GM19238 (cell line): ENCODE results near the gene LCNL1.
A peak's percentile ranks its signal among the peaks of the same experiment; 100 is the strongest.

Experiments used
- DNase-seq: peaks from one replicate; pipeline ENCODE4 v3.0.0; 2011; ENCODE audit warnings: low spot score; ENCODE audit not compliant: insufficient read length

The LCNL1 gene

DNA sequence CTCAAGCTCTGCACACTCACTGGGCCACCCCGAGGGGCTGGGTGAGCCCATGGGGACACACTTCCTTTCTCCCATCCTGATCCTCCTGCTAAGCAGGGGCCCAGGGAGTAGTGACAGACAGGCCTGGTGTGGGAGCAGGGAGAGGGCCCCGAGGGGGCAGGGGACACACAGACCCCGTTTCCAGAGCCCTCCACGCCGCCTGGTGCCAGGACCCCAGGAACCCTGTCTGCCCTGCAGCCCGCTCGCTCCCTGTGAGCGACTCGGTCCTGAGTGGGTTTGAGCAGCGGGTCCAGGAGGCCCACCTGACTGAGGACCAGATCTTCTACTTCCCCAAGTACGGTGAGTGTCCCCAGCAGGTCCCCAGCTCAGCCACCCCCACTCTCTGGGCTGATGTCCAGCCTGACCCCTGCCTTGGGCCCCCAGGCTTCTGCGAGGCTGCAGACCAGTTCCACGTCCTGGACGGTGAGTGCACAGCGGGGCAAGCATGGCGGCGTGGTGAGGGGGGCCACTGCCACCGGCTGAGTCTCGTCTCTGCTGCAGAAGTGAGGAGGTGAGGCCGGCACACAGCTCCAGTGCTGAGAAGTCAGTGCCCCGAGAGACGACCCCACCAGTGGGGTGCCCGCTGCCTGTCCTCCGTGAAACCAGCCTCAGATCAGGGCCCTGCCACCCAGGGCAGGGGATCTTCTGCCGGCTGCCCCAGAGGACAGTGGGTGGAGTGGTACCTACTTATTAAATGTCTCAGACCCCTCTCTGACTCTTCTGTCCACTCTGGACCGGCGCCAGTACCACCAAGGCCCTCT lies 36.4 kb upstream of the LCNL1 start:
- no peak for DNase-seq

DNA sequence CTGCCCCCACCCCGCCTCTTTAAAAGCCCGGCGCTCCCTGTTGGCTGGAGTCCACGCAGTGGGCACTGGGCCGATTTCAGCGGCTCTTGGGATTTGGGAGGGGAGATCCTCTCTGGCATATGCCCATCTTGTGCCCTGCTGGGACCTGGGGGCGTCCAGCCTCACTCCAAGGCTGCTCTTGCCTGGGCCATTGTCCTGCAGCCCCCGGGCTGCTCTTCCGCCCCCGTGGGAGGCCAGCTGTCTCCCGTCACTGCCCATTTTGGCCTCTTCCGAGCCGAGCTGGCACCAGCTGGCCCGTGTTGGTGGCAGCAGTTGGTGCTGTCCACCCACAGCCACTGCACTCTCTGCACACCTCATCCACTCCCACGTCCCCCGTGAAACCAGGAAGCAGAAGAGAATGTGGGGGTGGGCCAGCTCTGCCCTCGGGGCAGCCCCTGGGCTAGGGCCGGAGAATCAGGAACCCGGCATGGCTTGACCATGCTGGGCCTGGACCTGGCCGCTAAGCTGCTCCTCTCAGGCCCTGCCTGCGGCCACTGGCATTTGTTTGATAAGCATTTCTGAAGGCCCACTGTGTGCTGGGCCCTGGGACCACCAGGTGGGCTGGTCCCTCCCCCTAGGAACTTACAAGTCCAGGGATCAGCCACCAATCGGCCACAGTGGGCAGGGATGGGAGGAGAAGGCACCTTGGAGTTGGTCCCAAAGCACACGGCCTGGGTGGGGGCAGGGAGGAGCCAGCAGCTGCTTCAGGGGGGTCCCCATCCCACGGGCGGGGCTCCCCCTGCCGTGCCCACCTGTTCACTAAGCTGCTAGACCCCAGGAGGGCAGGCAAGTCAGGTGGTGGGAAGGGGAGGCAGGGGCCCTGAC lies 35.5 kb upstream of the LCNL1 start:
- no peak for DNase-seq

DNA sequence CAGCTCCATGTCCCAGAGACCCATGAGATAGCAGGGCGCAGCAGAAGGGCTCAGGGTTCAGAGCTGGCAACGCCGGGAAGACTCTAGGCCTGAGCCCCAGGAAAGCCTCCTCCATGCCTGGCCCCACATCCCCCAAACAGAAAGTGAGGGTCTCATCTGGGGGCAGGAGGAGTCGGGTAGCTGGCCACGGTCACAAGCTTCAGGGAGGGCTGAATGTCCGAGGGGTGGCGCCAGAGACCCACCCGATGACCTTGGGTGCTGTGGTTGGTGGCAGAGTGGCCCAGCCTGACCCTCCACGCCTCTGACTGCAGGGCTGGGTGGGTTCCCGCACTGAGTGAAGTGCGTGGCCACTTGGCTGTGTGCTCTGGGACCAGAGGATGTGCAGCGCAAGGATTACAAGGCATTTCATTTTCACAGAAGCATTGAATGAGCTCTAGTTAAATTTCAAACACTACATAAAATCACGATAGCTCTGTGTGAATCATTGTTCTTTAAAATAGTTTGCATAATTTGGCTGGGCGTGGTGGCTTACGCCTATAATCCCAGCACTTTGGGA lies 34.8 kb upstream of the LCNL1 start:
- no peak for DNase-seq

DNA sequence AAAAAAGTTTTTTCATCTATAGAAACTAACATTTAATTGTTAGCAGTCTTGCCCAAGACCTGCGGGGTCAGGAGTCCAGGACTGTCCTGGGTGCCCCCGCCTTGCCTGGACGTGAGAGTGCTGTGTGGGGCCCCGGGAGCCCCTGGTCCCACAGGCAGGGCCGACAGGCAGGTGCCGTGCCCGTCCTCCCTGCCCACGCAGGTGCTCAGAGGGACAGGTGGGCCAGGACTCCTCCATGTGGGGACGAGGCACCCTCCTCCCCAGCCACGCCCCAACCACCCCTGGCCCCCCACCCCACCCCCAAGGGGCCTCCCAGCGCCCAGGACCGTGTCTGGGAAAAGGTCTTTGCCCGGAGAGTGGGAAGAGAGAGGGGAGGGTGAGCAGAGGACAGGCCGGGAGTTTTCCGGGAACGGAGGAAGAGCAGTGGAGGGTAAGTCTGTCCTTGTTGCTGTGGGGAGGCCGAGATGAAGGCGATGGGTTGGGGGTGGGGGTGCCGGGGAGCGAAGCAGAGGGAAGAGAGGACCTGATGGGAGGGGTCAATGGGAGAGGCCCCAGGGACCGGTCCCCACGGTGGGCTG lies 33.5 kb upstream of the LCNL1 start:
- no peak for DNase-seq

DNA sequence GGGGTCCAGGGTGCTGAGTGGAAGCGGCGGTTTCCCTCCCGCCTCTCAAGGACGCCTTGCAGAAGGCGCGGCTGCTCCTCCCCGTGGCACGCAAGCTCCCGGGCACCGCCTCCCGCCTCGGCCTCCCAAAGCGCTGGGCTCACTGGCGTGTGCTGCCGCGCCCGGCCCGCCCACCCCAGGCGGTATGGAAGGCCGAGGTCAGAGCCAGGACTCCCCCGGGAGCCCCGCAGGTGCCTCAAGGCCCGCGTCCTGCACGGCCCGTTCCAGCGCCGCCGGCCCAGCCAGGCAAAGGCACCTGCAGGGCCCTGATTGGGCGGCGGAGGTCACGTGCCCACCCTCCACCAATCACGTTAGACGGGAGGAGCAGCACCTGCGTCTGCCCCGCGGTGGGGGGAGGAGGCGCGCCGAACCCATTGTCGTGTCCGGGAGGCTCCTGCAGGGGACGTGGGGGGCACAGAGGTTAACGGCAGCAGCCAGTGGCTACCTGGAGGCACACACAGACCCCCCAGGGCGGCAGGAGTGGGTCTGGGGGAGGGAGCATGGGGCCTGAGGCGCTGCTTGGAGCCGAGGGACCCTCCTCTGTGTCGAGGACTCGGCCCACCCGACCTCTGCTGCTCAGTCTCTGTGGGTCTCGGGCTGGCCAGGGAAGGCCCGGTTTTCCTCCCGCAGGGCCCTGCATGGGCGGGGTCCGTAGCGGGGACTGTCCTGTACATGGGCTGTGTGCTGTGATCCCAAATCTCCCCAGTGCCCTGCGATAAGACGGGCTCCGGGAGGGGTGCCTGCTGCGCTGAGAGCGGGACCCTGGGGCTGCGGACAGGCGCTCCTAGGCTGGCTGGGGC lies 32.8 kb upstream of the LCNL1 start:
- peak; percentile 100 for DNase-seq

DNA sequence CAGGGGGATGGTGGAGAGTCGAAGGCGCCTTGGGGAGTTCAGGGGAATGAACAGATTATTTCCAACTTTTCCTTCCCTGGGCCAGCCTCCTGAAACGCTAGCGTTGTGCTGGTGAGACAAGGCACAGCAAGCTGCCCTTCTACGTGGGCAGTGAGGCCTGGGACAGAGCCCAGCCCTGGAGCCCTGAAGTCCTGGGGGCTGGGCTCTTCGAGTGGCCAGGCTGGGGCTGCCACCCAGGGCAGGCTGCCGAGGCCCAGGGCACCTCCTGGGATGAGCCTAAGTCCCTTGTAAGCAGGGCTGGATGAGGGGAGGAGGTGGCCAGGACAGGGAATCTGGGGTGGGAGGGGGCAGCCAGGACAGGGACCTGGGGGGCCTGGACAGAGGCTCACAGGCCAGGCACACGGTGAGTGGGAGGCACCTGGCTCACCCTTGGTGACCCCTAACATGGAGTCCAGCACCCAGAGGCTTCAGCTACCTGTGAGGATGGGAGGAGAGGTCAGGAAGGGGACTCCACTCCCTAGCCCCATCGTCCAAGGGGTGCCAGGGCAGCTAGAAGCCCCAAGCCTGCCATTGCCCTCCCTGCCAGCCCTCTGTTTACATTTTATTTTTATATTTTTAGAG lies 32.0 kb upstream of the LCNL1 start:
- DNase-seq = no peak

DNA sequence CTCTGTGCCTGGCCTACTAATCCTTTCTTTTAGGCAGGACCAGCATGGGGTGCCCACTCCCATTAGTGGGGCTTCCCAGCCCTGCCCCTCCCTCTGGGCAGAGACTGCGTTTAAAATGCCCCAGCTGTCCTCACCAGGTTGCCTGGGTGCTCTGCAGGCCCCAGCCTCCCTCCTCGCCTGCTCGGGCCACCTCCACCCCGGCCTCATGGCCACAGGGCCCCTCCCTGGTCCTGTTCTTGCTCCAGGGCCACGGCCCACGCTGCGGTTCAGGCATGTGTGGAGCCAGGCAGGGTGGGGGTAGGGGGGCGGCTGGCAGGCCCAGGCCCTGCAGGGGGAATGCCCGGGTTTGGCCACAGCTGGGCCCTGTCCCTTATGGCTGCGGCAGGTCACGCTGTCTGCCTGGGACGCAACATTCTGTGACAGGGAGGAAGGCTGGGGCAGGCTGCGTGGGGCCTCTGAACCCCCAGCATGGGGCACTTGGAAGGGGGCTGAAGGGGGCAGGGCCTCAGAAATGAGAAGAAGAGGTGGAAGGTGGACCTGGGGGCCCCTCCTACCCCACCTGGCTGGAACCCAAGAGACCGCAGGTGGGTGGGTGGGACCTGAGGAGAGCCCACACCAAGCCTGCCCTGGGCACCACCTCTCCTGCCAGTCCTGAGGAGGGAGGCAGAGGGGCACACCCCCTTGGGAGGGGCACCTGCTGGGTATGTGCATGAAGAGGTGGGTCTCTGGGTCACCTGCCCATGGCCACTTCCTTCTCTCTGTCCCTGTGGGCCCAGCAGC lies 31.1 kb upstream of the LCNL1 start, which contains the start of gene LCN12:
Gene LCN12 (plus strand): TSS at position 733 of the 780 bp plus-strand sequence. CDS start 55 bp downstream, outside the sequence.
- no peak for DNase-seq

DNA sequence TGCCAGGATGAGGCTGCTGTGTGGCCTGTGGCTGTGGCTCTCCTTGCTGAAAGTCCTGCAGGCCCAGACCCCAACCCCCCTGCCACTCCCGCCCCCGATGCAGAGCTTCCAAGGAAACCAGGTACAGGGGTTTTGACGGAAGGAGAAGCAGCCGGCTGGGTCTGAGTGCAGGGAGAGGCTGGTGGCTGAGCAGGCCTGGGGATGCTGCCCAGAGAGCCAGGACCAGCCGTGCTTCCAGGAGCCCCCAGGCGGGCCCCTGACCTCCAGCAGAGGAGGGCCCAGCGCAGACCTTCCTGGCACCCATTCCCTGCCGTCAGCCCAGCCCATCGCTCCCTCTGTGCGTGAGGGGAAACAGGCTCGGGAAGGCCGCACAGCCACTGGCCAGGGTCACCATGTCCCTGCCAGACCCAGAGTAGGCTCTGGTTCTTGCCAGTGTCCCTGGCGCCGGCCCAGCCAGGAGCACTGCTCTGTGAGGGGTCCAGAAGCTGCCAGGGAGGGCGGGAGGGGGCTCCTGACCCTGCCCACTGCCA lies 30.4 kb upstream of the LCNL1 start:
- no peak for DNase-seq

DNA sequence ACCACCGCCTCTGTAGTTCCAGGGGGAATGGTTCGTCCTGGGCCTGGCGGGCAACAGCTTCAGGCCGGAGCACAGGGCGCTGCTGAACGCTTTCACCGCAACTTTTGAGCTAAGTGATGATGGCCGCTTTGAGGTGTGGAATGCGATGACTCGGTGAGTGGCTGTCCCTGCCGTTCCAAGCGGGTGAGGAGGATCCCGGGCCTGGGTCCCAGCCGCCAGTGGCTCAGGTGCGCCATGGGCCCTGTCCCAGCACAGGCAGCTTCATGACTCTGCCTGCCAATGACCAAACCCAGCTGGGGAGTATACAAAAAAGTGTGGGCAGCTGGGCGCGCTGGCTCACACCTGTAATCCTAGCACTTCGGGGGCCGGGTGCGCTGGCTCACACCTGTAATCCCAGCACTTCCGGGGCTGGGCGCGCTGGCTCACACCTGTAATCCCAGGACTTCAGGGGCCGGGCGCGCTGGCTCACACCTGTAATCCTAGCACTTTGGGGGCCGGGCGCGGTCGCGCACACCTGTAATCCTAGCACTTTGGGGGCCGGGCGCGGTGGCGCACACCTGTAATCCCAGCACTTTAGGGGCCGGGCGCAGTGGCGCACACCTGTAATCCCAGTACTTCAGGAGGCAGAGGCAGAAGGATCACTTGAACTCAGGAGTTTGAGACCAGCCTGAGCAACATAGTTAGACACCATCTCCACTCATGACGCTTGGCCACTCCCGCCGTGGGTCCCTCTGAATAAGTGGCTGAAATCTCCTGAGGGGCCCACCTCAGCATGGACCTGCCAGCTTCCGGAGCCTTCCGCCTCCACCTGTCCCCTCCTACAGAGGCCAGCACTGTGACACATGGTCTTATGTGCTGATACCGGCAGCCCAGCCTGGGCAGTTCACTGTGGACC lies 29.7 kb upstream of the LCNL1 start:
- no peak for DNase-seq

DNA sequence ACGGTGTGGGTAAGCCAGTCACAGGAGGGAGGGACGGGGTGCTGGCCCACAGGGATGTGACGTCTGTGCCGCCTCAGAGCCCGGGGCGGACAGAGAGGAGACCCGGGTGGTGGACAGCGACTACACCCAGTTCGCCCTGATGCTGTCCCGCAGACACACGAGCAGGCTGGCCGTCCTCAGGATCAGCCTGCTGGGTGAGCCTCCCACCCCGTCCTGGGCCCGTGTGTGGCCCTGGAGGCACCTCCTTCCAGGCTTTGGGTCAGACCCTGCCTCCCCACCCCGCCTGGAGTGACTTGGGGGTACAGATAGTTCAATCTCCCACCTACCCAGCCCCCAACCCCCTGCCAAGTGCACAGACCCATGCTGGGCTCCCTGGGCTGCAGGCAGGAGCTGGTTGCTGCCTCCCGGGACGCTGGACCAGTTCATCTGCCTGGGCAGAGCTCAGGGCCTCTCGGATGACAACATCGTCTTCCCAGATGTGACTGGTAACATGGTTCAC lies 29.0 kb upstream of the LCNL1 start:
- DNase-seq = no peak

DNA sequence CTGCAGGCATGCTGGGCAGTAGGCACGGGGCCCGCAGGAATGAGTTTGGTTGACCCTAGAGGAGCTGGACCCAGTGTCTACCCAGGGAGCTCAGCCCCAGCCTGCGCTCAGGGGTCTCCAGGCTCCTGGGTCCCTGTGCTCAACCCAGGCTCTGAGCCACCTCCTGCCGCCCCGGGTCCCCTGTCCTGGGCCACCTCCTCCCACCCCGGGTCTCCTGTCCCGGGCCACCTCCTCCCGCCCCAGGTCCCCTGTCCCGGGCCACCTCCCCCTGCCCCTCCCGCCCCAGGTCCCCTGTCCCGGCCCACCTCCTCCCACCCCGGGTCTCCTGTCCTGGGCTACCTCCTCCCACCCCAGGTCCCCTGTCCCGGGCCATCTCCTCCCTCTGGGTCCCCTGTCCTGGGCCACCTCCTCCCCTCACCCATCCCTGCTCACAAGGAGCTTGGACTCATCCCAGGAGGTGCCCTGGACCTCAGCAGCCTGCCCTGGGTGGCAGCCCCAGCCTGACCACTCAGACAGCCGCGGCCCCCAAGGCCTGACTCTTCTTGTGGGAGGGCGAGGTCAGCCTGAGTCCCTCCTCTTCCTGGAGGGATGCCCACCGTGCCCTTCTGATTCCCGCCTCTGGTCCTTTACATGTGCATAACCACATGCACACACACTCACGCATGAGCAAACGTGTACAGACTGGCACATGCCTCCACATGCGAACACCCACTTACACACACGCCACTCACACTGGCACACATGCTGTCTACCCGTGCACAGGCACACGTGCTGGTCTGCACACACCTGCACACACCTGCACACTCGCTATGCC lies 28.3 kb upstream of the LCNL1 start:
- DNase-seq = no peak

DNA sequence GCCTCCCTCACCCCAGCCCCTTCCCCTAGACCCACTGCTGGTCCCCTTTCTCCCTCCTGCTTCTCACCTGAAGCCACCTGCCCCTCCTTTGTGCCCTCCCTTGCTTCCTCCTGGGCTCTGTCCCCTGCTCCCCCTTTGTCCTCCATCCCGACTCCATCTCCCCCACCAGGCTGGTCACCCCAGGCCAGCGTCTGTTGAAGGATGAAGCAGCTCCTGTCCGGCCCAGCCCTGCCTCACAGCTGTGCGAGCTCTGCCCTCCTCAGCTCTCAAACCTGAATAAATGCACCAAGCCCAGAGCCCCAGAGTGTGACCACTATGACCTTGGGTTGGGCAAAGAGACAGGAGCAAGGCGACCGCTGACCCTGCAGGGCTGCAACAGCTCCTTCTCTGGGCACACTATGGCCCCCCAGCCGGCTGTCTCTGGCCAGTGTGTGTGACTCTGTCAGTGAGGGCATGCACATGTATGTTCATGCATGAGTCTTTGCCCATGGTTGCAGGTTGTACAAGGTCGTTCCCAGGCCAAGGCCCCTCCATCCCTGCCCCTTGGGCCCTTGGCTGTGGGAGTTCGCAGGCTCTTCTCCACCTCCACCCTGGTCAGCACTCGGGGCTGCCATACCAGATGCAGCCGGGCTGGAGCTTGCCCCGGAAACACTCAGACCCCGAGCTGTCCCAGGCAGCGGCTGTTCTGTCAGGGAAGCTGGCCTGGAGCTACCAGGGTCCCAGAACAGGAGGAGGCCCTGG lies 27.4 kb upstream of the LCNL1 start:
- no peak for DNase-seq

DNA sequence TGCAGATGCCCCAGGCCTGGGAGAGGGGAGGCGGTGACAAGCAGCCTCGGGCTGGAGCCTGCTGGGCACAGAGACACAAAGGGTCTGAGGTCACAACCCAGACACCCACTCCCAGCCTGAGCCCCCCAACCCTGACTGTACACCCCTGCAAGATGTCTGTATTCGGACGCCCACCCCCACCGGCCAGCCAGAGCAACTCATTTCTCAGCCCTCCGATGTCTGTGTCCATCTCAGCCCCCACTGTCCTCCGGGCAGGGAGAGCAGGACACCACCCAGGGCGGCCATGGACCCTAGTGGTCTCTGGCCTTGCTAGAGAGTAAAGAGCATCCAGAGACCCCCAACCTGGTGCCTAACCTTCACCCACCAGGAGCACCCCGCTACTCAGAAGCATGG lies 26.9 kb upstream of the LCNL1 start:
- no peak for DNase-seq

DNA sequence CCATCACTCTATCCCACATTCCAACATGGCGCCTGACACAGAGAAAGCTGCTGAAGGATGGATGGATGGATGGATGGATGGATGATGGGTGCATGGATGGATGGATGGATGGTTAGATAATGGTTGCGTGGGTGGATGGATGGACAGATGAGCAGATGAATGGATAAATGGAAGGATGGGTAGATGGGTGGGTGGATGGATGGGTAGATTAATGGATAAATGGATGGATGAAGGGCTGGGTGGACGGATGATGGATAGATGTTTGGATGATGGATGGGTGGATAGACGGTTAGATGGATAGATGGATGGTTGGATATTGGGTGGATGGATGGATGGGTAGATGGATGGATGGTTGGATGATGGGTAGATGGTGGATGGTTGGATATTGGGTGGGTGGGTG lies 26.2 kb upstream of the LCNL1 start:
- no peak for DNase-seq

DNA sequence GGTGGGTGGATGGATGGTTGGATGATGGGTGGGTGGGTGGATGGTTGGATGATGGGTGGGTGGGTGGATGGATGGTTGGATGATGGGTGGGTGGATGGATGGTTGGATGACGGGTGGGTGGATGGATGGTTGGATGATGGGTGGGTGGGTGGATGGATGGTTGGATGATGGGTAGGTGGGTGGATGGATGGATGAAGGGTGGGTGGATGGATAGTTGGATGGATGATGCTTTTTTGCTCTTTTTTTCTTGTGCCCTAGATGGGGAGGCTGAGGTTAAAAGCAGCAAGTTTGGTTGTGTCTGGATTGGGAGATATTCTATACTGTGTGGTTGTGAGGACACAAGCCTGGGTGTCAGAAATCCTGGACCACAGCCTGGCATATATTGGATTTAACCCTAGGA lies 25.3 kb upstream of the LCNL1 start:
- no peak for DNase-seq

DNA sequence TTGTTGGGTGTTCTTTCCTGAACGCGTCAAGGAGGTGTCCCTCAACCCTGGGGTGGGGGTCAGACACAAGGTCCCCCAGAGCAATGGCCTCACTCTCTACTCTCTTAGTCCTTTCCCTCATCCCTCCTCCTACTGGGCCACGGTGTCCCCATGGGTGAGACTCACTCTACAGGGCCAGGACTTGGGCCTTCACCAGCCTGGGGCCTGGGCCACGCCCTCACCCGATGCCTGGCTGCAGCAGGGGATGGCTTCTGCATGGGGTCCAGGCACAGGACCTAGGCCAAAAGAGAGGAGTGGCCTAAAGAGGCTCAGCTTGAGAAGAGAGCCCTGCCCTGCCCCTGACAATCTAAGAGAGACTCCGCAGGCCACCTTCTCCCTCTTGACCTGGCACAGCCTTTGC lies 24.9 kb upstream of the LCNL1 start:
- no peak for DNase-seq

DNA sequence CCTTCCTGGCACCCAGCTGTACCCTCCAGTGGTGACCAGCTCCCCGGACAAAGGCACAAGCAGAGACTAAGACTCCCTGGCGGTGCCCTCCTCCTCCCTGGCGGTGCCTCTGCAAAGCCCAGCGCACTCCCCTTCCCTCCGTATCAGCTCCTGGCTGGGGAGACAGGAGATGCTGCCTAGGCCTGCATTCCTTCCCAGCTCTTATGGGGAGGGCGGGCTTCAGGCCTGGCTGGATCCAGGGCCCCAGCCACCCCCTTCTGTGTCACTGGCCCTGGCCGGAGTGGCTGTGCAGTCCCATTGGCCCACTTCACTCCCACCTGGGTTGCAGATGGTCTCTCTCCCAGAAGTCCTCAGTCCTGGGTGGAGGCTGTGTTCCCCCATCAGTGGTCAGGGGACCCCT lies 24.3 kb upstream of the LCNL1 start:
- DNase-seq = no peak
